GM19193 (cell line): ENCODE data around the gene PTH2.

Experiments used
- POLR2A ChIP-seq: IDR thresholded peaks from 4 replicates; pipeline ENCODE4 v1.6.1; 2011; ENCODE audit not compliant: insufficient read depth, insufficient read length; ENCODE audit errors: extremely low read depth

The PTH2 gene

DNA sequence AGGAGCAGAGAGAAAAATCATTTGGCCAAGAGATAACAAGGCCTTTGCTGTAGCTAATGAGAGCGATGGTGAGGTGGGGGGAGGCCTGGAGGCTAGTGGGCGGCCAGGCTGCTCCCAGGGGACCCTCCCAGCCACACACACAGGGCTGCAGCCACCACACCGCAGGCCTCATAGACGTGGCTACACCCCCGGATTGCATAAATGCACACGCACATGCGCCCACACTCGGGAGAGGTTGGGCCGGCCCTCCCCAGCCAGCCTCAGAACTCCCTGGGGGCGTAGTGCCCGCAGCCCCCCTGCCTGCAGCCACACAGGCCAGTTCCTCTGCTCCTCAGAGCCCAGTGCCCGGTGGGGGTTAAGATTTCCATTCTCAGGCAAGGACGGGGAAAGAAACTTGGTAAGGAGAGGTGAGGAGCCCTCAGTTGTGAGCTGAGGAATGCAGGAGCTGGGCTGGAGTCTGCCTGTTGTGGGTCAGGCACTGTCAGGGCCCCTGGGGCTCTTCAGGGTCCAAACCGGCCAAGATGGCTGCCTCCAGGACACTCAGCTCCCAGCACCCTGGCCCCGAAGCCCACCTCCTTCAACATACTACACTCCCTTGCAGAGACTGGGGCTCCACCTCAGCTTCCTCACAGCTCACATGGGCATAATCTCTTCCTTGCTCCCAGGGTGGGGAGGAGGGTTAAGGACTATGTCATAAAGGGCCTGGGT is 8.0 kb downstream of the PTH2 start:
- TF ChIP-seq POLR2A: no peak

DNA sequence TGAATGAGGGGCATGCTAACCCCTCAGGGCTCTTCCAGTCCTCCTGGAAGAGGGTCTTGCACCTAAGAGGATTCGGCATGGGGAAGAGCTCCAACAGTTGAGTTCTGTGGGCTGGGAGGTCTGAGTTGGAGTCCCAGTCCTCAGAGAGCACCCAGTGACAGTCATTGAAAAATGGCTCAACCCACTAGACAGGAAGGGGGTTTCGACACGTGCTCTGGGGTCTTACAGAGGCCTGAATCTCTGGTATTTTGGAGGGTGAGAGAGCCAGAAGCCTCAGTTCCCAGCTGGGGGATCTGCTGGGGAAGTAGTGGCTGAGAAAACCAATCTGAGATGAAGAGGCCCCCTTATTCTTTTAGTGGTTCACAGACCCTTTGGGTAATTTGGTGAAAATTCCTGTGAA is 9.0 kb downstream of the PTH2 start:
- no peak for TF ChIP-seq POLR2A

DNA sequence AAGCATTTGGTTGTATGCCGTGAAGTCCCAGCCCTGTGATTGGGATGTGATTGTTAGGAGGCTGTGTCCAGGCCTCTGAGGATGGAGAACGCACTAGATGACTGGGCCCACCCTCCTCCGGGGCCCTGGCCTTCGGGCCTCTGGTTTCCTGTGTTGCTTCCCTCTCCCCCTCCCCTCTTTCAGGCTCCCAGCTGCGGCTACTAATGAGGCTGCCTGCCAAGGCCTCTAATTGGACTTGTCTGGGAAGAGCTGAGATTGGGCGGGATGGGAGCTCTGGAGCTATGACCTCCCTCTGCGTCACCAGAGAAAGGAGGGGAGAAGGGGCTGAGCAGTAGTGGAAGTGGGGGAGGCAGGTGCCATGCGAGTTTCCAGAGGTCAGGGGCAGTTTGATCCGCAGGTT is 9.9 kb downstream of the PTH2 start:
- no peak for TF ChIP-seq POLR2A

DNA sequence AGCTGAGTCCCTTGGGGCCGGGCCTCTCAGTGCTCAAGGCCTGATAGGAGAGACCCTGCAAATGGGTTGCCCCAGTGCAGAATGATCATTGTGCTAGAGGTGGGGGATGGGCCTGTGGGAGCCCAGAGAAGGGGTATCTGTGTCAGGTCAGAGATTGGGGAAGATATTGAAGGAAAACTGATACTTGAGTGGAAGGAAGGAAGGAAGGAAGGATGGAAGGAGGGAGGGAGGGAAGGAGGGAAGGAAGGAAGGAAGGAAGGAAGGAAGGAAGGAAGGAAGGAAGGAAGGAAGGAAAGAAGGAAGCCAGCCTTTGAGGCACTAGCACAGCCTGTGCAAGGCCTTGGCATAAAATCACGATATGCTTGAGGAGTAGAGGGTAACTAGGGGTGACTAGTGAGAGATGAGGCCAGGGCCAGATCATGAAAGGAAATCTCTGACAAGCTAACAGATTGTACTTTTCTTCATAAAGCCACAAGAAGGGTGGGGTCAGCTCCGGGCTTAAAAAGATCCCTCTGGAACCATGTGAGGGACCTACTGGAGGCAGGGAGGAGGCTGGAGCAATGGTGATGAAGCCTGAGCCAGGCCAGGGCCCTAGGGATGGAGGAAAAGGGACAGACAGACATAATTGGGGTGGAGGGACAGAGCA is 11.4 kb downstream of the PTH2 start:
- TF ChIP-seq POLR2A: no peak

DNA sequence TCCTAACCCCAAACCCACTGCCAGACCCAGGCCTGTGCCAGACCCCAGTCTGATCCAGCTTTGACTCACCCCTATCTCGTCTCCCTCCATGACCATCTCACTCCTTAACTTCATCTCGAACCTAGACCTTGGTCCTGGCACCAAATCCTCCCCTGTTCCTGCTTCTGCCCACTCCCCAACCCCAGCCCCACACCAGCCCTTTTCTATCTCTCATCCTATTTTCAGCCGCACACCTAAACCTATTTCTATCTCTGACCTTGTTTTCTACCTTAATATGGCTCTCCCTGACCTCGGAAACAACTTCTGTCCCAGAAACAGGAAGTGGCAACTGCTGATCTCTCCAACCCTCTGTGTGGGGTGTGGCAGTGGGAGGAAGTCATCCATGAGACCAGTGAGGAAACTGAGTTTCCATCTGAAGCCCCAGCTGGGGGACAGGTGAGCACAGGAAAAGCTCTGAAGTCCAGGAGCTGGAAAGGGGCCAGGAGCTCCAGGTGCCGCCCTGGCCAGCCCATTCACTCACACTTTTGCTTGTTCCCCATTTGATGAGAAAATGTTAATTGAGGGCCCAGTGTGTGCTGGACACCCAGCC is 13.7 kb downstream of the PTH2 start:
- TF ChIP-seq POLR2A: no peak

DNA sequence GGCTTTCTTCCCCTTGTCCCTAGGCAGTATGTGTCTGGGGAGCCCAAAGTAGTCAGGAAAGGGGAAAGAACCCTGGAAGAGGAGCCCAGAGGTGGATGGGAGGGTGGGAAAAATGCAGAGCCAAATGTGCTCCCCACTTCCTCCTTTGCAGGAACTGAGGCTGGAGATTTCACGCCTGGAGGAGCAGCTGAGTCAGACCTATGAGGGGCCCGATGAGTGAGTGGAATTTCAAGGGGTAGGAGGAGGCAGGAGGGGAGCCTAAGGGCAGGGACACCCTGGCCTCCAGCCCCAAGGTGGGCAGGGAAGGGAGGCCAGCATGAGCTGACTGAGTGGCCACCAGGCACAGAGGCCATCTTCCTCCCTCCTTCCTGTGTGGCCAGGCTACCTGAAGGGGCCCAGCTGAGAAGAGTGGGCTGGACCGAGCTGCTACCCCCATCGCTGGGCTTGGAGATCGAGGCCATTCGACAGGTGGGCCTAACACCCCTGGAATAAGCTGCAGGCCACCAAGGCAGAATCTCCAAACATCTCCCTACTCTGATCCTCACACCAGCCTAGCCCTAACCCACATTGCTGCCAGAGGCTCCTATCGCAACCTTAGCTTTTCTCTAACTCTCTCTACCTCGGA is 14.3 kb downstream of the PTH2 start:
- no peak for TF ChIP-seq POLR2A

DNA sequence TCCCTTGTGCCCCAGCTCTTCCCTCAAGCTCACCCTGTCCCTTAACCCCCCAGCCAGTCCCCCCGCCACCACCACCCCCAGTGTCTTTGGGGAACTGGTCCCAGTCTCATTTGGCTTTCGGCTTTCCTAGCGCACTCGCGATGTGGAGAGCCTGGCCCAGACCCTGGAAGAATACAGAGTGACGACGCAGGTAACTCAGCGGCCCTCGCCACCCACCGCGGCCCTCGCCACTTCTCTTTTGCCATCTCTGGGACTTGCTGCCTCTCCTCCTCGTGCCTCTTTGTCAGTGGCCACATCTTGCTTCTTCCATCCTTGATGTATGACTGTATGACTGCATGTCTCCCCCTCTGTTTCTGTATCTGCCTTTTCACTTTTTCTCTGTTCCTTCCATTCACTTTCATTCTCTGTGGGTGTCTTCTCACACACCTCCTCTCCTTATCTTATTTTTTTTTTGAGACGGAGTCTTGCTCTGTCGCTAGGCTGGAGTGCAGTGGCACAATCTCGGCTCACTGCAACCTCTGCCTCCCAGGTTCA is 15.7 kb downstream of the PTH2 start:
- TF ChIP-seq POLR2A: no peak

DNA sequence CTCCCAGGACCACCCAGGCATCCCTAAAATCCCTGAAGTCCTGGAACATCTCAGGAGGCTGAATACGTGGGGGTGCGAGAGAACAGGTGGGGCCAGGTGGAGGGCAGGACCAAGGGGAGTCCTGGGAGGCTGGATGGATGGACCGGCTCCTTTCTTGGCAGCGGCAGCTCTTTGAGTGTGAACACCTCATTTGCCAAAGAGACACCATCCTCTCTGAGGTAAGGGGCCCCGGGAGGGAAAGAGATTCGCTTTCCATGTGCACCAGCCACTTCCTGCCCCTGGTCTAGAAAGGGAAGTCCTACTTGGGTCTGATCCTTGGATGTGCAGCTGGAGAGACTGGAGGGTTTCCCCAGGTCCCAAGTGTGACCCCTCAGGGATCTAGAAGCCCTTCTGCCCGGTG is 16.2 kb downstream of the PTH2 start:
- TF ChIP-seq POLR2A: no peak

DNA sequence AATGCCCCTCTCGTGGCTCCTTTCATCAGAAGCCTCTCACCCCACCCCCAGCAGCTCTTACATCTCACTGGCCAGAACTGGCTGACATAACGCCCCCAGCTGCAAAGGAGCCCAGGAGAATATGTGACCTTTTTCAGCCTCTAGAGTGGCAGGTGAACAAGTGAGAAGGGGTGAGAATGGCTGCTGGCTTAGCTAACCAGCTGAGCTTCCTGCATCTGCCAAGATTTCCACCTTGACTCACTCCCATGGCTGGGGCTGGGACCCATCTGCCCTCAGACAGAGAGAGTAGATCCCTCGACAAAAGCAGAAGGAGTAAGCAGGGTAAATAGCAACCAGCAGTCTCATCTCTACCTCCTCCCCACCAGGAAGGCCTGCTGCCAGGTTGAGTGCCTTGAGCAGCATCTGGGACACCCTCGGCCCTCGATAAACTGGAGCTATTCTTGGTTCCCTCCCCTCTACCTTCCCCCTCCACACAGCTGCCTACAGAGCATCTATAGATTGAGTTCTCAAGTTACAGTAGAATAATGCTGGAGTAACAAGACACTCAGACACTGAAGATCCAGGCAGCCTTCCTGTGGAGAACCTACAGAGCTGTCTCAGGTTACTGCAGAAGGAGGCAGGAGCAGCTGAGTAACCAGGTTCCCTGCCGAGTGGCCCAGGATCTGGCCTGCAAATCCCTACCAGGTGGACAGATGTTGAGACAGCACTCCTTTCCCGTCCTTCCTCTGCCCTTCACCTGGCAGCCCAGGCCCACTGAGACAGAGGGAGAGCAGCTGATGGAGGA is 19.6 kb downstream of the PTH2 start:
- TF ChIP-seq POLR2A: no peak

DNA sequence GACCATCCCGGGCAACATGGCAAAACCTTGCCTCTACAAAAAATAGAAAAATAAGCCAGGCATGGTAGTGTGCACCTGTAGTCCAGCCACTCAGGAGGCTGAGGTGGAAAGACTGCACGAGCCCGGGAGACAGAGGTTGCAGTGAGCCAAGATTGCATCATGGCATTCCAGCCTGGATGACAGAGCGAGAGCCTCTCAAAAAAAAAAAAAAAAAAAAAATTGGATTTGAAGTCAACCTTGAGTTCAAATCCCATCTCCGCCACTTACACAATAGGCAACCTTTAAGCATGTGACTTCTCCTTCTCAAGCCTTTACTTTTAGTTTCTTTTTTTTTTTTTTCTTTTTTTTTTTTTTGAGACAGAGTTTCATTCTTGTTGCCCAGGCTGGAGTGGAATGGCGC is 23.2 kb downstream of the PTH2 start:
- TF ChIP-seq POLR2A: no peak

DNA sequence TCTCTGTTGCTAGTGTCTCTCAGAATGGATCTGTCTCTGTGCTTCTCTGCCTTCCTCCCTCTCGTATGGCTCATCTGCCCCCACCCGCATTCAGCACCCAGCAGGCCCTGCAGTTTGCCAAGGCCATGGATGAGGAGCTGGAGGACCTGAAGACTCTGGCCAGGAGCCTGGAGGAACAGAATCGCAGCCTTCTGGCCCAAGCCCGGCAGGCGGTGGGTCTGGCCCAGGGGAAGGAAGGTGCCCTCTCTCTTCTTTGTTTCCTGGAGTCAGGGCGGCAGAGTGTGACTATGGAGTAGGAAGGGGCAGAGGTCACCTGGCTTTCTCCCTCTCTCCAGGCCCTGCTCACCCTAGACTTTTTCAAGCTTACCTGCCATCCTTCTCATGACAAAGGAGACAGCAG is 24.3 kb downstream of the PTH2 start:
- TF ChIP-seq POLR2A: no peak

DNA sequence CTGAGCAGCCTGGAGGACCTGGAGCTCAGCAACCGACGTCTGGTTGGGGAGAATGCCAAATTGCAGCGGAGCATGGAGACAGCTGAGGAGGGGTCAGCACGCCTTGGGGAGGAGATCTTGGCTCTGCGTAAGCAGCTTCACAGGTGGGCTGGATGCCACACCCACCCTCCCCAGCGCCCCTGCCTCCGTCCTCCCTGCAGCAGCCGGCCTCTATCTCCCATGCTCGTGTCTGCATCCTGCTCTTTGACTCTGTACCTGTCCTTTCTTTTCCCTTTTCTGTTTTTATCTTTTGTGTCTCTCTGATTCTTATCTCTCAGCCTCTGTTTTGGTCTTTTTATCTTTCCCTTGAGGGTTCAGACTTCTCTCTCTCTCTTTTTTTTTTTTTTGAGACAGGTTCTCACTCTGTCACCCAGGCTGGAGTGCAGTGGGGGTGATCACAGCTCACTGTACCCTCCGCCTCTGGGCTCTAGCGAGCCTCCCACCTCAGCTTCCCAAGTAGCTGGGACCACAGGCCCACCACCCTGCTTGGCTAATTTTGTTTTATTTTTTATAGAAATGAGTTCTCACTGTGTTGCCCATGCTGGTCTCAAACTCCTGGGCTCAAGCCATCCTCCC is 25.1 kb downstream of the PTH2 start:
- no peak for TF ChIP-seq POLR2A

DNA sequence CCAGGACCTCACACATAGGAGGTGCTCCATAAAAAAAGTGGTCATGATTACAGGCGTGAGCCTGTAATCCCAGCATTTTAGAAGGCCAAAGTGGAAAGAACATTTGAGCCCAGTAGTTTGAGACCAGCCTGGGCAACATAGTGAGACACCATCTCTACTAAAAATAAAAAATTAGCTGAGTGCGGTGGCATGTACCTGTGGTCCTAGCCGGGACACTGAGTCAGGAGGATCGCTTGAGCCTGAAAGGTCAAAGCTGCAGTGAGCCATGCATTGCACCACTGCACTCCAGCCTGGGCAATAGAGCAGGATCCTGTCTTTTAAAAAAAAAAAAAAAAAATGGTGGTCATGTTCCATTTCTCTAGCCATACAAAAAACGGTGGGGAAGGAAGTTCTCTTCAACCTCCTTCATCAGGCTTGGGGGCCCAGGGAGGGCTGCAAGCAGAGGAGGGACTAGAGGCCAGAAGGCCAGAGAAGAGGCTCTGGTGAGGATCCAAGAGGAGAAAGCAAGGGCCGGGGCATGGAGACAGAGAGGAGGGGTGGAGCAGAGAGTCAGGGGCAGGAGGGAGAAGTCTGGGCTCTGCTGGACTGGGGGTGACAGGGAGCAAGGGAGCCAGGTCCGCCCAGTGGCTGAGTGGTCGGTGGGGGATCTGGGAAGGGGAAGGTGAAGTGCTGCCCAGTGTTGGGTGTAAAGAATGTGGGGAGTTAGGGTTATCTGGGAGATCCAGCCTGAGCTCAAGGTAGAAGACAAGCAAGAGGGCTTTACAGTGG is 26.3 kb downstream of the PTH2 start:
- no peak for TF ChIP-seq POLR2A
